NCI-H1092 treated with DMSO at 0.1 percent for 48 hours (cell line): ENCODE measurements around the gene CASQ1.

ENCODE experiments used
- DNase-seq: peaks from one replicate; lab custom pipeline; 2025; lab: John Stamatoyannopoulos, UW

CASQ1 gene

GRCh38 chr1:160189649-160190625, at the start of gene CASQ1:
TSS of gene CASQ1 (plus strand) at chr1:160190575. CDS start at chr1:160190752, 177 bp downstream.
- no peak for DNase-seq

- no peak for DNase-seq
Observed at GRCh38 chr1:160143695-160144094, 46.7 kb upstream of the CASQ1 start.

DNA sequence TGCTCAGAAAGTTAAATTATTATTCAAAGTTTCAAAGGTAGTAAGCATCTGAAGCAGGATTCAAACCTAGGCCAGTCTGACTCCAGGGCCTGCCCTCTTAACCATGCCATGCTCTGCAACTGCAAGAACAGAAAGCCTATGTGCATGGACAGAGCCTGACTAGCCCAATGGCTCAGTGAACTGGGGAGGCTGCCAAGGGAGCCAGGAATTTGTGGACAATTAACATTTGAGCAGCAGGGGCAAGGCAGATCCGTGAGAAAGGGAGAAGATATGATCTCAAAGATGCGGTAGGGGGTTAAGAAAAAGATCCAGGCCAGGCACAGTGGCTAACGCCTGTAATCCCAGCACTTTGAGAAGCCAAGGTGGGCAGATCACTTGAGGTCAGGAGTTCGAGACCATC, 45.5 kb upstream of the CASQ1 start:
- no peak for DNase-seq

- DNase-seq = no peak
Observed at GRCh38 chr1:160146107-160146506, 44.3 kb upstream of the CASQ1 start.

DNA sequence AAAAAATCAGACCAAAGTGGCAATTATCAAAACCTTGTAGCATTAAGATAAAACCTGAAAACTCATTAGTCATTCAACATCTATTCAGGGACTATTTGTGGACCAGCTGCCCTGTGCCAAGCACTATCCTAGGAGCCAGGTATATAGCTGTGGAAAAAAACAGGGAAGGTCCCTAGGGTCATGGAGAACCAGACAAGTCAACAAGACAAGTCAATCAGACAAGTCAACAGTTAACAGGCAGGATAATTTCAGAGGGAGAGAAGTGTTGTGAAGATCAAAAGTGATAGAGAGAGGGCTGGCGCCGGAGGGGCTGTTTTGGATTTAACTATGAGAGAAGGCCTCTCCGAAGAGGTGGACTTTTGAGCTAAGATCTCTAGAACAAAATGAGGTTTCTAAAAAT, 42.3 kb upstream of the CASQ1 start:
- no peak for DNase-seq

DNA sequence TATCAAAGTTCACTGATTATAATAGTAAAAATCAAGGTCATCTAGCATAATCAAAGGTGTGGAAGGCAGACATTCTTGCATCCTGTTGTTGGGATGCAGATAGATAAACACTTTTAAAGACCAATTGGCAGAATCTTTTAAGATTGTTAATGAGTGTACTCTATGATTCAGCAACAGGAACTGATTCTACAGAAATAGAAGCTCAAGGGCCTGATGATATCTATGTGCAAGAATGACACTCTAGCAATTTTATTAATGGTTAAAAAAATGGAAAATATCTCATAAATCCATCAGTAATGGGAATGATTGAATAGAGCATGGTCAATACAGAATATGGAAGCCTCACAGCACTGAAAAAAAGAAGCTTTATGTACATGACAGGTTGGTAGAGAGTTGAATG, 41.1 kb upstream of the CASQ1 start:
- DNase-seq = no peak

DNA sequence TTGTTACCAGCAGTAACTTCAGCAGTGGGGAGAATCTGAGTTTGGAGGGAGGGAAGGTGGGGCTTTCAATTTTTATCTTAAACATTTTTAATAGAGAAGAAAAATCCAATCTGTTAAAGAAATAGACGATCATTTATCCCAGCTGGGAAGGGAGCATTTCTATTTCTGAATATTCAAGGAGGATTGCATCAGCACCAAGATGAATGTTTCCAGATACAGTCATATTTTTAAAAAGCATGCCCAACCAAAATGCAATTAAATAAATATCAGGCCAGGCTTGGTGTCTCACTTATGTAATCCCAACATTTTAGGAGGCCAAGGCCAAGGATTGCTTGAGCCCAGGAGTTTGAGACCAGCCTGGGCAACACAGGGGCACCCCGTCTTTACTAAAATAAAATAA, 40.7 kb upstream of the CASQ1 start:
- no peak for DNase-seq

- DNase-seq = no peak
Observed at GRCh38 chr1:160151303-160151702, 39.1 kb upstream of the CASQ1 start, which contains the start of gene ATP1A4. TSS of gene ATP1A4 (plus strand) at chr1:160151603. CDS start at chr1:160152041, 438 bp downstream.

DNA sequence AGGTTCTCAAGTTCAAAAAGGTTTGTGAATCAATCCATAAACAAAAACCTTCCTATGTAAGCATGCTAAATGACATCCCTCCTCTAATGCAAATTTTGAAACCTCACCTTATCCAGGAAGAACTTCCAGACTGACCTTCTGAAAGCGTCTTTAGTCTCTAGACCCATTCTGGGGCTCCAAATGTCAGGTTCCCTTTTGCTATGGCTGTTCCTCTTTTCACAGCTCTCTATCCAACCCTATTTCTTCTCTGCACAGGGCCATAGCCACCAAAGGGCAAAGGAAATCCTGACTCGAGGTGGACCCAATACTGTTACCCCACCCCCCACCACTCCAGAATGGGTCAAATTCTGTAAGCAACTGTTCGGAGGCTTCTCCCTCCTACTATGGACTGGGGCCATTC, 35.6 kb upstream of the CASQ1 start:
- DNase-seq = no peak

DNA sequence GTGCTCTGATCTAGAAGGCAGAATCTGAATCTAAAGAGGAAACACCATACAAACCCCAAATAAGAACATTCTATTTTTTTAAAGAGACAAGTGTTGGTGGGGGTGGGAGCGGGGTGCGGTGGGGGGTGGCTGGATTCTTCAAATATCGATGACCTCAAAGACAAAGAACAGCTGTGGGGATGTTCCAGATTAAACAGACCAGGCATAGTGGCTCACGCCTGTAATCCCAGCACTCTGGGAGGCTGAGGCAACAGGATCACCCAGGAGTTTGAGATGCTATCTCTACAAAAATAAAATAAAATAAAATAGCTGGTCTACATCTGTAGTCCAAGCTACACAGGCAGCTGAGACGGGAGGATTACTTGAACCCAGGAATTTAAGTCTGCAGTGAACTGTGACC, 34.0 kb upstream of the CASQ1 start:
- no peak for DNase-seq

DNA sequence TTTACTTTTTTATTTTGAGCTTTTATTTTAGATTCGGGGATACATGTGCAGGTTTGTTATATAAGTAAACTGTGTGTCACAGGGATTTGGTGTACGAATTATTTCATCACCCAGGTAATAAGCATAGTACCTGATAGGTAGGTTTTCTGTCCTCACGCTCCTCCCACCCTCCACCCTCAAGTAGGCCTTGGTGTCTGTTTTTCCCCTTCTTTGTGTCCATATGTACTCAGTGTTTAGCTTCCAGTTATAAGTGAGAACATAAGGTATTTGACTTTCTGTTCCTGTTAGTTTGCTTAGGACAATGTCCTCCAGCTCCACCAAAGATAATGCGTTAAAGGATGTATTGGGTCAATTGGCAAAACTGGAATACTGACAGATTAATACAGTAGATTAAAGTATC, 33.2 kb upstream of the CASQ1 start:
- no peak for DNase-seq

- no peak for DNase-seq
Observed at GRCh38 chr1:160158031-160158430, 32.3 kb upstream of the CASQ1 start.

- no peak for DNase-seq
Observed at GRCh38 chr1:160158534-160158933, 31.8 kb upstream of the CASQ1 start.

DNA sequence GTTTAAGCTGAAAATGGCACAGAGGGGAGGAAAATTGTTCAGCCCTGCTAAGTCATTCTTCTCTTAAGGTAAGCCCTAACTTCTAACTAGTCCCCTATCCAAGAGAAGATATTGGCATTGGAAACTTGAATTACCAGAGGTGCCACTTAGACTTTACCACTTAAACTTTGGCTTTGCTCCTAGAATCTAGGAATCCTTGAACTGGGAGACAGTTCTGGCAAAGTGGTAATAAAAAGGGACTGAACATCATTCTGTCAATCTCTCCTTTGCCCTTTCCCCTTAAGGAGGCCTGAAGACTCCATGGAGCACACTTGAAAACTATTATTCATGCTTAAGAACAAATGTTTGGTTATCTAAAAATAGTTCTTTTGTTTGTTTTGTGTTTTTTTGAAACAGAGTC, 30.5 kb upstream of the CASQ1 start:
- no peak for DNase-seq

DNA sequence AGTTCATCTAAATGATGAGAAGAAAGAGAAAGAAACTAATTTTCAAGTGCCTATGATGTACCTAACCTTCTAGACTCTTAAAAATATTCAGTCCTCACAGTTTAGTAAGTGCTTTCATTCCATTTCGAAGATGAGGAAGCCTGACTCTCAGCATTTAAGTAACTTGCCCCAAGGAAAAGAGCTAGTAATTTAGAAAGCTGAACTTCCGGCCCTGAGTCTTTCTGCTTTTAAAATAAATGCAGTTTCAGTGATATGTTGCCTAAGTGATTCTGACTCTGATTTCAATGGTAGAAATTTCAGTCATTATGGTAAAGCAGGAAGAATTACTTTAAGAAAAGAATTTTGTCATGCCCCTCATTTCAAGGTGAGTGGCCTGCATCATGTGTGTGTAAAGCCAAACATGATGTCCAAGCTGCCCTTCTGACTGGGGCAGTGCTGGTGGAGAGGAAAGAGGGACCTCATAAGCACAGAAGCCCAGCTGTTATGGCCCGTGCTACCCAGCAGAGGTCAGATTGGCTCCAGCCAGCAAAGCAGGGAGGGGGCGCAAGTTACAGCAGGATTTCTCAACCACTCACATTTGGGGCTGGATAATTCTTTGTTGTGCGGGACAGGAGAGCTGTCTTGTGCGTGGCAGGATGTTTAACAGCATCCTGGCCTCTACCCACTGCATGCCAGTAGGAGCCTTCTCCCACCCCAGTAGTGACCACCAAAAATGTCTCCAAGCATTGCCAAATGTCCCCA, 28.2 kb upstream of the CASQ1 start:
- DNase-seq = no peak

GRCh38 chr1:160162931-160163330, 27.4 kb upstream of the CASQ1 start:
- DNase-seq = no peak

DNA sequence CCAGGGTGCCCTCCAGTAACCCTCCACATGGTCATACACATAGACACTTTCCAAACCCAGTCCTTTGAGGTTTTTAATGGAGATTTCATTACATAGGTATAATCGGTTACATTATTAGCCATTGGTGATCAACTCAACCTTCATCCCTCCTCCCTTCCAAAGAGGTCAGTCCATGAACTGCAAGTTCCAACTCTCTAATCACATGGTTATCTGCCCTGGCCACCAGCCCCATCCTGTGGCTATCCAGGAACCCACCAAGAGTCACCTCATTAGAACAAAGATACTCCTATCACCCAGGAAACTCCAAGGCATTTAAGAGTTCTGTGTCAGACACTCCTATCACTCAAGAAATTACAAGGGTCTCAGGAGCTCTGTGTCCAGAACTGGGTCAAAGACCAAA, 26.8 kb upstream of the CASQ1 start:
- DNase-seq = no peak

GRCh38 chr1:160164121-160164520, 26.3 kb upstream of the CASQ1 start:
- no peak for DNase-seq

DNA sequence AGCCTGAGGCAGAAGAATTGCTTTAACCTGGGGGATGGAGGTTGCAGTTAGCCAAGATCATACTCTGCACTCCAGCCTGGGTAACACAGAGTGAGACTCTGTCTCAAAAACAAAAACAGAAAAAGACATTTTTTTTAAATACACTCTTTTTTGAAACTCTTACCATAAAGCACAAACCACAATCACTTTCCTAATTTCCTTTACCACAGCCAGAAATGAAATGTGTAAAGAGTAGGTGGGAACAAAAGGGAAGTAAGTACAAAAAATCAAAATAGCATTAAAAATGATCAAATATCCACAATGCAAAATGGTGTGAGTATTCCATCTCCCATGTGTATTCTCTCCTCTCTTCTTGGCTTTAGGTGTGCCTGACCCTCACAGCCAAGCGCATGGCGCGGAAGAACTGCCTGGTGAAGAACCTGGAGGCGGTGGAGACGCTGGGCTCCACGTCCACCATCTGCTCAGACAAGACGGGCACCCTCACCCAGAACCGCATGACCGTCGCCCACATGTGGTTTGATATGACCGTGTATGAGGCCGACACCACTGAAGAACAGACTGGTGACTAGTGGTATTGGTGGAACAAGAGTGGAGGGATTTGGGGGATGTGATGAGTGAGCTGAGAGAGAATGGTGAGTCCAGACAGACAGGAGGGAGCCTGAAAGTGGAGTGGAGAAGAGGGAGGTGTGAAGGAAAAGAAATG, 24.1 kb upstream of the CASQ1 start:
- no peak for DNase-seq

GRCh38 chr1:160167056-160167455, 23.3 kb upstream of the CASQ1 start:
- no peak for DNase-seq

GRCh38 chr1:160167580-160167979, 22.8 kb upstream of the CASQ1 start:
- DNase-seq = no peak

- no peak for DNase-seq
Observed at GRCh38 chr1:160168016-160168415, 22.4 kb upstream of the CASQ1 start.
